Fibroblast of peridontal ligament (primary cell): ENCODE data around the gene CCDC66.
A peak's percentile ranks its signal among the peaks of the same experiment; 100 is the strongest.
"Not testable (repeated sequence)": the region's sequence is repeated elsewhere in the genome, so short reads cannot be mapped to it uniquely, and the experiment has no call there.

Experiments
- DNase-seq: peaks from one replicate; pipeline ENCODE4 v3.0.0-alpha.2; 2010; ENCODE audit errors: extremely low read depth

CCDC66 gene

GRCh38 chr3:56556908-56557830 lies at the start of gene CCDC66:
TSS of gene CCDC66 (plus strand) at chr3:56557175. CDS start at chr3:56557243, 68 bp downstream.
- DNase-seq: peak; percentile 90

GRCh38 chr3:56519641-56520040 lies 37.3 kb upstream of the CCDC66 start:
- no peak for DNase-seq

DNA sequence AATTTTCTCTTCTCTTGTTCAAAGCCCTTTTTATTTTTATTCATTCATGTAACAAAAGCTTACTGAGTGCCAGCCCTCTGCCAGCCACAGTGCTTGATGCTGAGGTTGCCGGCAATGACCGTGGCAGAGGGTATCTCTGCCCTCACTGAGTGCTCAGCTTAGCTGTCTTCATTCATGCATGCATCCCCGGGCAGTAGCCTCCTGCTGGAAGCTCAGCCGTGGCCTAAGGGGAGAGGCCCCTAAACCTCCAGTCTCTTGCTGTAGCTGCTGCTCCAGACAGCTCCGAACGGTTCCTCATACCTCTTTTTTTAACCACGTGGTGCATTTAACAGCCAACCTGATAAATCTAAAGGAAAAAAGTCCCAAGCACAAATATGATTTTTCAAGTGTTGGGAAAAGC lies 34.6 kb upstream of the CCDC66 start:
- no peak for DNase-seq

DNA sequence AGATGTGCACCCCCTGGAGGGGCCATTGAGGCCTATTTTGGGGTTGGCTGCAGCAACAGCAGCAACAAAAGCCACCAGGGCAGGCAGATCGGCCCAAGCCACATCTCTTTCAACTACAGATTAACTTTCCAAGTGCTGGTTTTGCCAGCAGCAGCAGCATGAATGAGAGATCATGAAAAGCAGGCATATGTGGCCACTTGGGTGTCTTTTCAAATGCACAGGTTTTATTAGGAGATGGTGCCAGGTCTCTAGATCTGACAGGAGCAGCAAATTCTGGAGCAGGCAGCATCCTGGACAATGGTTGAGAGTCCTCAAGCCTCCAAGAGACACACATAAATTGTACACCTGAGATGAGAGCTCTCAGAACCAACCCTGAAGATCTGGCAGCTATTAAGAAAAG lies 31.7 kb upstream of the CCDC66 start:
- no peak for DNase-seq

DNA sequence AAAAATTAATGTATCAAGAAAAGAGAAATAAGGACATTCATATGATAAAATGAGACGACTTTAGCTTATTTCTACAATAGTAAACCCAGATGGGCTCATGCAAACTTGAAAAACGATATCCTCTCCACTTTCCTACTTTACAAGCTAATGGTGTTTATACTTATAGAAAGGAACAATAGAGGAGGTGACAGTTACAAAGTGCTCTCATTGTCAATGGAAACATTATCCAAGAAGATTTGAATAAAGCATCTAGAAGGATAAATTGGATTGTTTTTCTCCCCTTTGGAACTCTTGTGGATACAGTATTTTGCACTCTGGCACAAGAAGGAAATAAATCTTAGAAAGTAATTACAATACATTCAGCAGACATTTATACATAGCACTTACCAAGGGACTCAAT lies 20.2 kb upstream of the CCDC66 start:
- DNase-seq: no peak

DNA sequence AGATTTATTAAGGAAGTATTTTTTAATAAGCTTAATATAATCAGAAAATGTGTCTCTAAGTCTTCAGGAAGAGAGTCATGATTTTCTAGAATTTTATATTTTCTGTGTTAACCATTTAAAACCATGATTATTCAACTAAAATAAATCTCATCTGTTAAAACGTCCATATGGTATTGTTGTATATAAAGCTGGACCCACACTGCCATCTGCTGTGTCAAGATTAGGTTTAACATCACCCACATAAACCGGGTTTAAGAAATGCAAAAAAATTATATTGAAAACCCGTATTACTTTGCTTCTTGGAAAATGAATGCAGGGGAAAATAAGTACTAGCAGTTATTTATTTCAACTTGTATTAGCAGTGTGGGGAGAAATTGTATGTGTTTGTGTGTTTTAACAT lies 9.5 kb upstream of the CCDC66 start:
- peak; percentile 21 for DNase-seq

GRCh38 chr3:56557831-56558170 lies 826 bp downstream of the CCDC66 start:
- DNase-seq: no peak

GRCh38 chr3:56573501-56573900 lies 16.5 kb downstream of the CCDC66 start:
- DNase-seq: no peak

GRCh38 chr3:56581941-56582340 lies 25.0 kb downstream of the CCDC66 start:
- not testable (repeated sequence) for DNase-seq

DNA sequence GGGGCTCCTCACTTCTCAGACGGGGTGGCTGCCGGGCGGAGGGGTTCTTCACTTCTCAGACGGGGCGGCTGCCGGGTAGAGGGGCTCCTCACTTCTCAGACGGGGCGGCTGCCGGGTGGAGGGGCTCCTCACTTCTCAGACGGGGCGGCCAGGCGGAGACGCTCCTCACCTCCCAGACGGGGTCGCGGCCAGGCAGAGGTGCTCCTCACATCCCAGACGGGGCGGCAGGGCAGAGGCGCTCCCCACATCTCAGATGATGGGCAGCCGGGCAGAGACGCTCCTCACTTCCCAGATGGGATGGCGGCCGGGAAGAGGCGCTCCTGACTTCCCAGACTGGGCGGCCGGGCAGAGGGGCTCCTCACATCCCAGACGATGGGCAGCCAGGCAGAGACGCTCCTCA lies 27.3 kb downstream of the CCDC66 start:
- DNase-seq: not testable (repeated sequence)

DNA sequence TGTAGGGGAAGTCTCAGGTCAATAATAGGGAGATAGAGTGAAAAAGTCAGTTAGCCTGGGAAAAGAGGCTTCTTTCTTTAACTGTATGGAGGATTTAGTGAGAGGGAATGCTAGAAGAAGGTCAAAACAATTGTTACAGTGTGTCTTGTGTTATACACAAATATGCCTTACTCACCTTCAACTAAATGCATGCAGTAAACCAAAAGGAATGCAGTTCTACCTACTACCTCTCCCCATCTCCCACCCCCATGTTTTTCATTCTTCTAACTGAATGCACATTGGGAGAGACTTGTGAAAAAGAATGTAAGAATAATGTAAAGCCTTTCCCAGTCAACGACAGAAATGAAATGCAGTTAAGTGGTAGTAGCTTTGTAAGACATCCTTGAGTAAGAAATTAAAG lies 33.8 kb downstream of the CCDC66 start:
- DNase-seq: no peak

- DNase-seq: peak; percentile 34
Measured at GRCh38 chr3:56591262-56591661, 34.3 kb downstream of the CCDC66 start.

- DNase-seq: no peak
Measured at GRCh38 chr3:56593455-56594158, 36.6 kb downstream of the CCDC66 start.

DNA sequence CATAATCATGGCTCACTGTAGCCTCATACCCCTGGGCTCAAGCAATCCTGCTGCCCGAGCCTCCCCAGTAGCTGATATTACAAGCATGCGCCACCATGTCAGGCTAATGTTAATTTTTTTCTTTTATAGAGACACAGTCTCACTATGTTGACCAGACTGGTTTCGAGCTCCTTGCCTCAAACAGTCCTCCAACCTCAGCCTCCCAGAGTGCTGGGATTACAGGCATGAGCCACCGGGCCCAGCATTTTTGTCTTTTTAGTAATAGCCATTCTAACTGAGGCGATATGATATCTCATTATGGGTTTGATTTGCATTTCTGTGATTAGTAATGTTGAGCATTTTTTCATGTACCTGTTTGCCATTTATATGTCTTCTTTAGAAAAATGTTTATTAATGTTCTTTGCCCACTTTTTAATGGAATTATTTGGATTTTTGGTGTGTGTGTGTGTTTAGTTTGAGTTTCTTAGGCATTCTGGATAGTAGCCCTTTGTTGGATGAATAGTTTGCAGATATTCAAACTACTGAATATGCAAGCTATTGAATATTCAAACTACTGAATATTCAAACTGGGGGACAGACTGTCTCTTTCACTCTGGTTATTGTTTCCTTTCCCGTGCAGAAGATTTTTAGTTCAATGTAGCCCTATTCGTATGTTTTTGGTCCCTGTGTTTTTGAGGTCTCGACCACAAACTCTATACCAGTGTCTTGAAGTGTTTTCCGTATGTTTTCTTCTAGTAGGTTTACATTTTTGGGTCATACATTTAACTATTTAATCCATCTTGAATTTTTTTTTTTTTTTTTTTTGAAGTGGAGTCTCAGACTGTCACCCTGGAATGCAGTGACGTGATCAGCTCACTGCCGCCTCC lies 39.2 kb downstream of the CCDC66 start:
- no peak for DNase-seq

DNA sequence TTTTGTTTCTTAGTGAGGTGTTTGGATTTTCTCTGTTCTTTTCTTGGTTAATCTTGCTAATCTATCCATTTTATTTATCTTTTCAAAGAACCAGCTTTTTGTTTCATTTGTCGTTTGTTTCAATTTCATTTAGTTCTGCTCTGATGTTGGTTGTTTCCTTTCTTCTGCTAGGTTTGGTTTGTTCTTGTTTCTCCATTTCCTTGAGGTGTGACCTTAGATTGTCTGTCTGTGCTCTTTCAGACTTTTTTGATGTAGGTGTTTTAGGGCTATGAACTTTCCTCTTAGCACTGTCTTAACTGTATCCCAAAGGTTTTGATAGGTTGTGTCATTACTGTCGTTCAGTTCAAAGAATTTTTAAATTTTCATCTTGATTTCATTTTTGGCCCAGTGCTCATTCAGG lies 51.5 kb downstream of the CCDC66 start:
- not testable (repeated sequence) for DNase-seq

GRCh38 chr3:56610669-56611335 lies 53.8 kb downstream of the CCDC66 start:
- DNase-seq: no peak

GRCh38 chr3:56611364-56611763 lies 54.4 kb downstream of the CCDC66 start:
- DNase-seq: no peak

- no peak for DNase-seq
Measured at GRCh38 chr3:56612146-56612545, 55.2 kb downstream of the CCDC66 start.

DNA sequence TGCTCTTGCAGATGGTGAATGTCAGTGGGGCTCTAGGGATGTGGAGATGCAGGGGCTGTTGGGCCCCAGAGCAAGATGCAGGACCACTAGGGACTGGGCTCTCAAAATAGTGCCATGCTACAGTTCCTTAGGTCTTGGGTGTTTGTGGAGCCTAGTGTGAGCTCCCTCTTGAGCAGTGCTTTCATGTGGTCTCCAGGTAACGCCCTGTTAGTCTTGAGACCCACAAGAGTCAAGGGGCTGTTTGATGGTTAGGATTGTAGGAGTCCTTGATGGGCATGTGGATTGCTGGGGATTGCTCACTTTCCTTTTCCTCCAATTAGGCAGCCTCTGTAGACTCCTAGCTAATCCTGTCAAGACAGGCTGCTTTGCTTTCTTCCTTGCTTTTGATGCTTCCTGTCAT lies 56.0 kb downstream of the CCDC66 start:
- no peak for DNase-seq

DNA sequence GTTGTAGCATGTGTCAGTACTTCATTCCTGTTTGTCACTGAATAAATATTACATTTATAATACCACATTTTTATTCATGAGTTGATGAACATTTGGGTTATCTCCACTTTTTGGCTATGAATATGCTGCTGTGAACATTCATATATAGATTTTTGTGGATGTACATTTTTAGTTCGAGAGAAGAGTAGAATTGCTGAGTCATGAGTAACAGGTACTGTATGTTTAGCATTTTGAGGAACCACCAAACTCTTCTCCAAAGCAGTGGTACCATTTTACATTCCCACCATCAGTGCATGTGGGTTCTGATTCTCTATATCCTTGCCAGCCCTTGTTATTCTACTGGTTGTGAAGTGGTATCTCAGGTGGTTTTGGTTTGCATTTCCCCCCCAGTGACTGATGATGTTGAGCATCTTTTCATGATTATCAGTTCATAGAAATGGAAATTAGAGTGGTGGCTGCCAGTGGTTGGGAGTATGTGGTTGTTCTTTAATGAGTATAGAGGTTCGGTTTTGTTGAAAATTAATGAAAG lies 59.6 kb downstream of the CCDC66 start:
- no peak for DNase-seq

- no peak for DNase-seq
Measured at GRCh38 chr3:56620371-56620770, 63.4 kb downstream of the CCDC66 start.
